Smooth muscle cell (in vitro differentiated cells): ENCODE results near the gene TRIM51. TPM values are rescaled to one million over a fixed set of nuclear protein-coding genes. Genes with fewer than 3 reads are reported as not detected.
"Not testable (repeated sequence)": the region's sequence is repeated elsewhere in the genome, so short reads cannot be mapped to it uniquely, and the experiment has no call there.

ENCODE experiments used
- DNase-seq: peaks from one replicate; lab custom pipeline; 2025; ENCODE audit not compliant: unreplicated experiment; lab: John Stamatoyannopoulos, UW
- H2AFZ ChIP-seq: fragments of 200-600 bp; sonication (generic); 2 replicates; pipeline ENCODE4 v1.6.0; 2016; ENCODE audit warnings: antibody characterized with exemption, low read depth, mild to moderate bottlenecking
- H3F3A ChIP-seq: fragments of 200-600 bp; sonication (generic); 2 replicates; pipeline ENCODE4 v1.6.0; 2017; ENCODE audit warnings: antibody characterized with exemption, low read depth
- H3K27ac ChIP-seq: fragments of 200-600 bp; sonication (generic); 2 replicates; pipeline ENCODE4 v1.5.1; 2016; ENCODE audit warnings: low read depth, mild to moderate bottlenecking
- H3K27me3 ChIP-seq: fragments of 200-600 bp; sonication (generic); 2 replicates; pipeline ENCODE4 v1.6.1; 2016; ENCODE audit warnings: low read depth, mild to moderate bottlenecking
- H3K36me3 ChIP-seq: fragments of 200-600 bp; sonication (generic); 2 replicates; pipeline ENCODE4 v1.5.1; 2016; ENCODE audit warnings: low read depth
- H3K4me1 ChIP-seq: fragments of 200-600 bp; sonication (generic); 2 replicates; pipeline ENCODE4 v1.5.1; 2016; ENCODE audit warnings: low read depth
- H3K4me2 ChIP-seq: fragments of 200-600 bp; sonication (generic); 2 replicates; pipeline ENCODE4 v1.6.0; 2016; ENCODE audit warnings: mild to moderate bottlenecking
- H3K4me3 ChIP-seq: fragments of 200-600 bp; sonication (generic); 2 replicates; pipeline ENCODE4 v1.5.1; 2016; ENCODE audit warnings: mild to moderate bottlenecking
- H3K79me2 ChIP-seq: fragments of 200-600 bp; sonication (generic); 2 replicates; pipeline ENCODE4 v1.6.0; 2016; ENCODE audit warnings: low read depth, mild to moderate bottlenecking
- H3K9ac ChIP-seq: fragments of 200-600 bp; sonication (generic); 2 replicates; pipeline ENCODE4 v1.6.0; 2016; ENCODE audit warnings: low read depth
- H3K9me3 ChIP-seq: fragments of 200-600 bp; sonication (generic); replicated peaks from 2 replicates; pipeline ENCODE4 v1.5.1; 2016; ENCODE audit warnings: low read depth
- H4K20me1 ChIP-seq: fragments of 200-600 bp; sonication (generic); 2 replicates; pipeline ENCODE4 v1.6.0; 2016; ENCODE audit warnings: low read depth
- WGBS: methylation state at CpG from one replicate; pipeline ENCODE4 v1.1.7; 2016; ENCODE audit warnings: low lambda C conversion rate; 5-methylcytosine and 5-hydroxymethylcytosine counted together
- polyA plus RNA-seq: library from polyadenylated mRNA; unstranded; fragments of >200 nt; fragmentation: Nextera tagmentation; extraction: Ambion mirVana; gene quantifications from 2 replicates; pipeline ENCODE4 v1.2.1, GENCODE V29; 2016
- total RNA-seq: library from RNA; depleted of rRNA; stranded (reverse); fragments of >200 nt; gene quantifications from 2 replicates; pipeline ENCODE4 v1.2.3, GENCODE V29; 2014
- TF ChIP-seq, protein P1 (sequence below): fragments of 200-600 bp; sonication (generic); IDR thresholded peaks from 2 replicates; pipeline ENCODE4 v1.5.1; 2017; ENCODE audit warnings: borderline replicate concordance, mild to moderate bottlenecking, antibody characterized with exemption; ENCODE audit not compliant: insufficient read depth, poor library complexity, severe bottlenecking

The TRIM51 gene
- total and polyA plus RNA-seq, 2 experiments from 2014 or later = not detected

- Histone ChIP-seq H4K20me1 (no peaks in the 10 kb centered on the region), H3K79me2 (no peaks in the 10 kb centered on the region), H3K36me3 (no peaks in the 10 kb centered on the region), H3F3A (no peaks in the 10 kb centered on the region), H3K4me3 (no peak overlapping the region), H3K9me3 (peaks cover 6% of the 10 kb centered on the region), H3K4me1 (no peaks in the 10 kb centered on the region), H3K4me2 (no peak overlapping the region), H3K27me3 (no peaks in the 10 kb centered on the region), H3K27ac (no peak overlapping the region), H2AFZ (no peak overlapping the region), H3K9ac (no peak overlapping the region)
- WGBS = 63% methylated on average over 1 of the region's 1 CpG
- no peak for DNase-seq
- TF ChIP-seq, protein P1, sequence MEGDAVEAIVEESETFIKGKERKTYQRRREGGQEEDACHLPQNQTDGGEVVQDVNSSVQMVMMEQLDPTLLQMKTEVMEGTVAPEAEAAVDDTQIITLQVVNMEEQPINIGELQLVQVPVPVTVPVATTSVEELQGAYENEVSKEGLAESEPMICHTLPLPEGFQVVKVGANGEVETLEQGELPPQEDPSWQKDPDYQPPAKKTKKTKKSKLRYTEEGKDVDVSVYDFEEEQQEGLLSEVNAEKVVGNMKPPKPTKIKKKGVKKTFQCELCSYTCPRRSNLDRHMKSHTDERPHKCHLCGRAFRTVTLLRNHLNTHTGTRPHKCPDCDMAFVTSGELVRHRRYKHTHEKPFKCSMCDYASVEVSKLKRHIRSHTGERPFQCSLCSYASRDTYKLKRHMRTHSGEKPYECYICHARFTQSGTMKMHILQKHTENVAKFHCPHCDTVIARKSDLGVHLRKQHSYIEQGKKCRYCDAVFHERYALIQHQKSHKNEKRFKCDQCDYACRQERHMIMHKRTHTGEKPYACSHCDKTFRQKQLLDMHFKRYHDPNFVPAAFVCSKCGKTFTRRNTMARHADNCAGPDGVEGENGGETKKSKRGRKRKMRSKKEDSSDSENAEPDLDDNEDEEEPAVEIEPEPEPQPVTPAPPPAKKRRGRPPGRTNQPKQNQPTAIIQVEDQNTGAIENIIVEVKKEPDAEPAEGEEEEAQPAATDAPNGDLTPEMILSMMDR = no peak
Observed at GRCh38 chr11:55852141-55852540, 31.0 kb upstream of the TRIM51 start.

GRCh38 chr11:55854704-55855103, 28.4 kb upstream of the TRIM51 start:
- Histone ChIP-seq H3K79me2 (no peaks in the 10 kb centered on the region), H3K9me3 (peaks cover 6% of the 10 kb centered on the region), H3K27ac (no peak overlapping the region), H3K27me3 (no peaks in the 10 kb centered on the region), H3K4me3 (no peak overlapping the region), H3K9ac (no peak overlapping the region), H3K36me3 (no peaks in the 10 kb centered on the region), H4K20me1 (no peaks in the 10 kb centered on the region), H3K4me2 (no peak overlapping the region), H3F3A (no peaks in the 10 kb centered on the region), H2AFZ (no peak overlapping the region), H3K4me1 (no peaks in the 10 kb centered on the region)
- TF ChIP-seq, protein P1 = no peak
- no peak for DNase-seq
- WGBS = 14% methylated on average over 1 of the region's 1 CpG

DNA sequence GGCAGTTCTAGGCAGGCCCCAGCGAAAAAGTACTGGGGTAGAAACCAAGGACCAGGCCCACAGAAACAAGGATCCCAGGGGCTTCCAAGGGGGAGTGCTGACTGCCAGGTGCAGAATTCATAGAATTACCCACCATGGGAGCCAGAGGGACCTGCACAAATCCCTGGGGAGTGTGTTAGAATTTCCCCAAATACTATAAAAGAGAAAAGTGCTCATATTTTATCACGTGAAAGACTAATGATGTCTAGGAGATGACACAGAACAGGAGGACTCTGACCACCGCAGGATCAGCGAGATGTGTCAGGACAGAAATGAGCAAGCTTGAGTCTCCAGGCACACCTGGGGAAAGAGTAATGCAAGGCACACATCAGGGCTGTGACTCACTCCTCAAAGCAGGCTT, 15.7 kb upstream of the TRIM51 start:
- not testable (repeated sequence) for H4K20me1 ChIP-seq, H3K27ac ChIP-seq, H2AFZ ChIP-seq, H3K9me3 ChIP-seq, DNase-seq, H3K4me3 ChIP-seq, H3K27me3 ChIP-seq, H3K79me2 ChIP-seq, H3K4me1 ChIP-seq, H3F3A ChIP-seq, H3K9ac ChIP-seq, H3K36me3 ChIP-seq, H3K4me2 ChIP-seq
- WGBS = 70% methylated on average over 4 of the region's 4 CpGs

GRCh38 chr11:55872731-55873130, 10.4 kb upstream of the TRIM51 start:
- H4K20me1 ChIP-seq, H3K27me3 ChIP-seq, H3K9ac ChIP-seq, H3K4me1 ChIP-seq, H3K79me2 ChIP-seq, H3K27ac ChIP-seq, H3K9me3 ChIP-seq, H3F3A ChIP-seq, H3K4me3 ChIP-seq, H2AFZ ChIP-seq, H3K36me3 ChIP-seq, DNase-seq, H3K4me2 ChIP-seq: not testable (repeated sequence)
- 91% methylated on average over 18 of the region's 33 CpGs for WGBS

DNA sequence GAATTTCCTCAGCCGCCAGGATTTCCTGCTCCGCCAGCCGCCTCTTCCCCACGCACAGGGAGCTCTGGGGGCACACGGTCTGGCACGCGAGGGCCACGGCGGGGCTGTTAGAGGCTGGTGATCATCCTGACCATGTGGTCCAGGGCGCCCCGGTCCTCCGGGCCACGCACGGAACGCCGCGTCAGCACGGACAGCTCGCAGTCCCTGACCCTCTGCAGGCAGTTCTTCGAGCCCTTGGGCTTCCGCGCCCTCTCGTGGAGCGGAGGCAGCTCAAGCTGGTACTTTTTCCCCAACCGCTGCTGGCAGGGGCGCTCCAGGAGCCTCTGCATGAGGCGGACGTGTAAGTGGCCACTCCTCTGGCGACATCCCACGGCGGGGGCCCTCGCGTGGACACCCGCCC, 10.0 kb upstream of the TRIM51 start:
- not testable (repeated sequence) for H2AFZ ChIP-seq, H3K79me2 ChIP-seq, H3K4me3 ChIP-seq, H3K9me3 ChIP-seq, H4K20me1 ChIP-seq, H3K4me2 ChIP-seq, H3K9ac ChIP-seq, DNase-seq, H3K27me3 ChIP-seq, H3K27ac ChIP-seq, H3K4me1 ChIP-seq, H3F3A ChIP-seq, H3K36me3 ChIP-seq
- 93% methylated on average over 29 of the region's 34 CpGs for WGBS

DNA sequence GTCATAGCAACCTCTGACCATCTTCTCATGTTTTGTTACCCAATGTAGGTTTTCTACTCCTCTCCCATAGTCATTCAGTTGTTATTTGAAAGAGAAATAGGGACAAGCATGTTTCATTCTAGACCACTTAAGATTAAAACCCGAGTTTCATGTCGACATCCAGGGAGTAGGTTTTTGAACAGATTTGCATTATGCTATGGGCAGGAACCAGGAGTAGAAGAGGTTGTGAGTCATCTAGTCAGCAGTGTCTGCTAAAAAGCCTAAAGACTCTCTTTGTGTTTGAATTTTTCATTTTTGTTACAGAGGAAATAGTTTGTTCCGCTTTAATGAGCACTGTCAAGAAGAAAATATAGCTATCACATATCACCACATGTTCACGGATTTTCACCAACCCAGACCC, 1.9 kb downstream of the TRIM51 start:
- H3K27me3 ChIP-seq, H3K9me3 ChIP-seq, H3K9ac ChIP-seq, H3K4me2 ChIP-seq, H3K36me3 ChIP-seq, H3K79me2 ChIP-seq, H4K20me1 ChIP-seq, H3K4me3 ChIP-seq, H3F3A ChIP-seq, H3K4me1 ChIP-seq, H2AFZ ChIP-seq, H3K27ac ChIP-seq, DNase-seq: not testable (repeated sequence)
- WGBS = 79% methylated on average over 4 of the region's 4 CpGs

GRCh38 chr11:55885481-55885880, 2.4 kb downstream of the TRIM51 start:
- H3K9me3 ChIP-seq, H3K36me3 ChIP-seq, H3K27me3 ChIP-seq, H3K79me2 ChIP-seq, H2AFZ ChIP-seq, H4K20me1 ChIP-seq, DNase-seq, H3F3A ChIP-seq, H3K4me2 ChIP-seq, H3K9ac ChIP-seq, H3K4me1 ChIP-seq, H3K27ac ChIP-seq, H3K4me3 ChIP-seq: not testable (repeated sequence)
- 84% methylated on average over 9 of the region's 9 CpGs for WGBS
